AG04449 (cell line): Measurements from ENCODE around the gene NOL12.
"Not testable (repeated sequence)": the region's sequence is repeated elsewhere in the genome, so short reads cannot be mapped to it uniquely, and the experiment has no call there.

ENCODE experiments used
- CTCF ChIA-PET: fragments of 350-600 bp; formaldehyde crosslinking; extraction: SDS; loops from one replicate; lab custom pipeline; 2021; ENCODE audit warnings: antibody characterized with exemption; lab: Yijun Ruan, JAX
- POLR2A ChIA-PET: fragments of 400-600, 350-600 bp; formaldehyde crosslinking; extraction: SDS; loops from one replicate; lab custom pipeline; 2020; ENCODE audit warnings: antibody characterized with exemption, inconsistent platforms; lab: Yijun Ruan, JAX
- DNase-seq: peaks from one replicate; pipeline ENCODE4 v3.0.0-alpha.2; 2010; ENCODE audit warnings: low read depth, low spot score
- H3K4me3 ChIP-seq: 2 replicates; pipeline ENCODE4 v1.5.1; 2011; ENCODE audit warnings: low read depth, mild to moderate bottlenecking, control low read depth, low read length
- CTCF ChIP-seq: IDR thresholded peaks from one replicate; pipeline ENCODE4 v1.5.1; 2011; ENCODE audit warnings: mild to moderate bottlenecking, moderate library complexity, low read length, control low read depth, inconsistent platforms; ENCODE audit not compliant: insufficient read depth; ENCODE audit errors: missing control alignments

The NOL12 gene

GRCh38 chr22:37647928-37648327 lies 38.2 kb upstream of the NOL12 start:
- no peak for TF ChIP-seq CTCF
- ChIA-PET CTCF (interaction anchor here (0.8 to 18.2 kb wide), 4 partner anchors 9 to 170 kb away, joined by 3 to 454 read pairs (median 6); no protein-coding TSS in a partner anchor), POLR2A (interaction anchor here (0.9 kb wide), 1 partner anchor 33 kb away, joined by 3 read pairs; no protein-coding TSS in a partner anchor)
- no peak overlapping the region for H3K4me3 ChIP-seq
- no peak for DNase-seq

- ChIA-PET POLR2A (interaction anchor here (1.2 kb wide), 1 partner anchor 8 kb away, joined by 3 read pairs; the partner anchor contains the start of gene PDXP), CTCF (interaction anchor here (1.3 to 26.0 kb wide), 2 partner anchors 11 to 144 kb away, joined by 3 to 430 read pairs; partner anchors contain the start of gene SH3BP1)
- no peak for TF ChIP-seq CTCF
- DNase-seq, result no peak
- H3K4me3 ChIP-seq, result no peak overlapping the region
Observed at GRCh38 chr22:37650463-37651136, 35.5 kb upstream of the NOL12 start.

GRCh38 chr22:37654563-37655251 lies 31.4 kb upstream of the NOL12 start:
- TF ChIP-seq CTCF, result no peak
- no peak for DNase-seq
- ChIA-PET POLR2A (no interaction called here), CTCF (interaction anchor here (26.0 kb wide), 1 partner anchor 15 kb away, joined by 430 read pairs; the partner anchor contains the start of gene SH3BP1)
- H3K4me3 ChIP-seq, result no peak overlapping the region

- TF ChIP-seq CTCF, result no peak
- ChIA-PET CTCF (interaction anchor here (26.0 kb wide), 1 partner anchor 16 kb away, joined by 430 read pairs; the partner anchor contains the start of gene SH3BP1), POLR2A (no interaction called here)
- H3K4me3 ChIP-seq, result no peak overlapping the region
- DNase-seq, result no peak
Observed at GRCh38 chr22:37655252-37655563, 30.9 kb upstream of the NOL12 start.

GRCh38 chr22:37656583-37656982 lies 29.6 kb upstream of the NOL12 start:
- DNase-seq, H3K4me3 ChIP-seq: not testable (repeated sequence)
- ChIA-PET CTCF (interaction anchor here (7.4 to 26.0 kb wide), 2 partner anchors 17 to 28 kb away, joined by 121 to 430 read pairs; partner anchors contain the start of genes NOL12 and SH3BP1), POLR2A (interaction anchor here (2.3 kb wide), 1 partner anchor 19 kb away, joined by 52 read pairs; the partner anchor contains the start of gene LGALS1)

- TF ChIP-seq CTCF, result no peak
- ChIA-PET CTCF (interaction anchor here (0.6 to 26.0 kb wide), 7 partner anchors 9 to 134 kb away, joined by 3 to 430 read pairs (median 4); partner anchors contain the start of genes NOL12 and SH3BP1), POLR2A (interaction anchor here (0.9 to 3.0 kb wide), 9 partner anchors 8 to 29 kb away, joined by 3 to 52 read pairs (median 8); partner anchors contain the start of genes LGALS1 and NOL12)
- peak overlapping the region; percentile 73 for H3K4me3 ChIP-seq
- DNase-seq, result no peak
Observed at GRCh38 chr22:37657590-37658132, 28.5 kb upstream of the NOL12 start.
